Right atrium auricular region (tissue), 2 donors: Measurements from ENCODE around the gene IGF2BP3. TPM values are rescaled to one million over a fixed set of nuclear protein-coding genes. Genes with fewer than 3 reads are reported as not detected.

ENCODE experiments used
- DNase-seq: peaks from one replicate; pipeline ENCODE4 v3.0.0-alpha.2; 2019; ENCODE audit warnings: low spot score
- H3K27ac ChIP-seq, 2 donors: fragments of 200-600 bp; sonication (generic); 1 replicate in 1 of 2; 2 replicates in 1 of 2; pipeline ENCODE4 v1.5.1; 2016 to 2019
- H3K27me3 ChIP-seq, 2 donors: fragments of 200-600 bp; sonication (generic); one replicate each; pipeline versions ENCODE4 v1.5.1 to v1.6.0; 2017 to 2019
- H3K36me3 ChIP-seq: fragments of 200-600 bp; sonication (generic); one replicate; pipeline ENCODE4 v1.5.1; 2016
- H3K4me1 ChIP-seq, 2 donors: fragments of 200-600 bp; sonication (generic); one replicate each; pipeline versions ENCODE4 v1.5.1 to v1.6.0; 2017 to 2019
- H3K4me3 ChIP-seq, 2 donors: fragments of 200-600 bp; sonication (generic); 1 replicate in 1 of 2; 2 replicates in 1 of 2; pipeline ENCODE4 v1.5.1; 2017 to 2019; ENCODE audit warnings: mild to moderate bottlenecking in 1 of 2, moderate library complexity in 1 of 2
- H3K9me3 ChIP-seq, 2 donors: fragments of 200-600 bp; sonication (generic); one replicate each; pipeline ENCODE4 v1.5.1; 2019
- CTCF ChIP-seq, 2 donors: fragments of 200-600 bp; sonication (generic); IDR thresholded peaks; one replicate each; pipeline ENCODE4 v1.5.1; 2019; ENCODE audit warnings: antibody characterized with exemption in 2 of 2
- total RNA-seq, 2 donors: library from RNA; depleted of rRNA; stranded (reverse); fragments of >200 nt; gene quantifications; one replicate each; pipeline ENCODE4 v1.1.0, GENCODE V29; 2016

IGF2BP3 gene
- total RNA-seq, 2 donors from 2014 or later = not detected

DNA sequence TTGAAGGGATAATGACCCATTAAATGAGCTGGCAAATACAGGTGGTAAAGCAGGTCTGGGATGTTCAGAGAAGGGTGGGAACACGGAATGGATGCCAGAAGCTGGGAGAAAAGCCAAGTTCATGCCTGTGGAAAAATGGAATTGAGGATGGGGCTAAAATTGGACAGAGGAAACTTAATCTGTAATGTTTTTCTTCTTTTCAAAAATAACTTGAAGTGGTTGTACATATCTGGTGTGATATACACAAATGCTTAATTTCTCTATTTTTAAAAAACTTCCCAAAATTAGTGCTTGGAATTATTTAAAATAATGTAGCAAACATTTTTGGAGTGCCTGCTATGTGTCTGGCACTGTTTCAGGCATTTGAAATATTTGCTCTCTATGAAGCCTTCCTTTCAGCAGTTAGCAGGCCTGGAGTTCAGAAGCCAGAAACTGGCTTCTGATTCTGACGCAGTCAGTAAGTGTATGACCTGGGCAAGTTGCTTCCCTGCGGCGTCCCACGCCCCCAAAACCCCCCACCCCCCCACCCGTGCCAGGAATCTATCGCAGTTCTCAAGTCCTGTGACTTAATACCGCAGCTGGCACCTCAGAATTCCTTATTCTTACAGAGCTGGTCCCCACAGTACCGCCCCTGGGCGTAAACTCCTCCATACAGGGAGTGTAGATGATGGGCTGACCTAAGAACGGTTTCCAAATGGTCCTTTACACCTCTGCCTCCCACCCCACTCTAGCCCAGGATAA is 172.0 kb downstream of the IGF2BP3 start:
- H3K27ac ChIP-seq = peak overlapping the region; percentile 71 to 80
- H3K4me3 ChIP-seq = peak overlapping the region; percentile 68 to 71
- H3K4me1 ChIP-seq = peaks cover 0 to 42% of the 10 kb centered on the region in 2 donors
- H3K9me3 ChIP-seq = no peaks in the 10 kb centered on the region
- H3K36me3 ChIP-seq = peaks cover 3% of the 10 kb centered on the region
- no peak for TF ChIP-seq CTCF (IDR thresholded peaks at IDR 0.05)
- no peak for DNase-seq
- no peaks in the 10 kb centered on the region for H3K27me3 ChIP-seq

DNA sequence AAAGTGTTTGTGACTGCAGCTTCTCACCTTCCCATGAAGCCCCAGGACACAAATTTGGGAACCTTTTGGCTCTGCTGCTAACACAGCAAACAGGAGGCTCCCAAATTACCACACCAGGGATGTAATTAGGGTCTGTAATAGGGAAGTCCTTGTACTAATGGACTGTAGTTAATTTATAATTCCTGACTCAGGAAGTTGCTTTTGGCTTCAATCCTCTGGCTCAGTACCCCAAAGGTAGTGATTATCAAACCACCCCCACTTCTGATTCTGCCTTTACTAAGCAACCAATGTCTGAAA is 174.9 kb downstream of the IGF2BP3 start:
- peaks cover 0 to 17% of the 10 kb centered on the region in 2 donors for H3K4me1 ChIP-seq
- H3K27ac ChIP-seq = no peak overlapping the region
- no peak overlapping the region for H3K4me3 ChIP-seq
- no peak for TF ChIP-seq CTCF (IDR thresholded peaks at IDR 0.05)
- no peak for DNase-seq
- H3K27me3 ChIP-seq = no peaks in the 10 kb centered on the region
- no peaks in the 10 kb centered on the region for H3K9me3 ChIP-seq
- no peaks in the 10 kb centered on the region for H3K36me3 ChIP-seq

DNA sequence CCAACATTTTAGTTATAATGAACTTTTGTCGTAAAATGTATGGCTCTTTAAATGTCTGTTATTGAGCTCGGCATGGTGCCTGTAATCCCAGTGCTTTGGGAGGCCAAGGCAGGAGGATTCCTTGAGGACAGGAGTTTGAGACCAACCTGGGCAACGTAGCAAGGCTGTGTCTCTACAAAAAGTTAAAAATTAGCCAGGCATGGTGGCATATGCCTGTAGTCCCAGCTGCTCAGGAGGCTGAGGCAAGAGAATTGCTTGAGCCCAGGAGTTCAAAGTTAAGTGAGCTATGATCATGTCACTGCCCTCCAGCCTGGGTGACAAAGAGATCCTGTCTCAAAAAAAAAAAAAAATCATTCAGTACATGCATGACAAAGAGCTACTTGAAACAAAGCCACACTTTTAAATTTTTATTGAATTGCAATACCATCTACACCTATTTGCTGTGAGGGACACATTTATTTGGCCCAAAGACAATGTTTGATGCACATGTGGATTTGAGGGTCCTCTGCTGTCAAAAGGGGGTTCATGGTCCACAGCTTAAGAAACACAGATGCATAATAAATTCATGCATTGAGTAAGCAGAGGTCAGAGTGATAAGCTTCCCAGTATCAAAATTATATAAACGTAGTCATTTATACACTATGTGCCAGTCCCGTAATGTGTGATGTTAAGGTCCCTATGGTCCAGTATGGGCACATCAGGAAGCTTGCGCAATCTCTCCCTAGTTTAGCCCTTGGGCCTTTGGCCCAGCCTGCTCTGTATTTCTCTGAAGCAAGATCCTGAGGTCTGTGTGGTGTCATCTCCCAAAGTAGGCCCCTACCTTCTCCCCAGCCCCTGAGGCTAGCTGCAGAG is 175.5 kb downstream of the IGF2BP3 start:
- no peak for DNase-seq
- no peaks in the 10 kb centered on the region for H3K27me3 ChIP-seq
- H3K4me3 ChIP-seq = no peak overlapping the region
- no peaks in the 10 kb centered on the region for H3K9me3 ChIP-seq
- H3K27ac ChIP-seq = no peak overlapping the region
- peaks cover 0 to 11% of the 10 kb centered on the region in 2 donors for H3K4me1 ChIP-seq
- H3K36me3 ChIP-seq = no peaks in the 10 kb centered on the region
- TF ChIP-seq CTCF (IDR thresholded peaks at IDR 0.05) = no peak

- Histone ChIP-seq H3K27me3 (no peaks in the 10 kb centered on the region), H3K4me1 (peaks cover 0 to 7% of the 10 kb centered on the region in 2 donors), H3K27ac (no peak overlapping the region), H3K9me3 (no peaks in the 10 kb centered on the region), H3K4me3 (no peak overlapping the region), H3K36me3 (no peaks in the 10 kb centered on the region)
- DNase-seq = no peak
- no peak for TF ChIP-seq CTCF (IDR thresholded peaks at IDR 0.05)
These were observed 176.7 kb downstream of the IGF2BP3 start for GRCh38 chr7:23293500-23294073.

DNA sequence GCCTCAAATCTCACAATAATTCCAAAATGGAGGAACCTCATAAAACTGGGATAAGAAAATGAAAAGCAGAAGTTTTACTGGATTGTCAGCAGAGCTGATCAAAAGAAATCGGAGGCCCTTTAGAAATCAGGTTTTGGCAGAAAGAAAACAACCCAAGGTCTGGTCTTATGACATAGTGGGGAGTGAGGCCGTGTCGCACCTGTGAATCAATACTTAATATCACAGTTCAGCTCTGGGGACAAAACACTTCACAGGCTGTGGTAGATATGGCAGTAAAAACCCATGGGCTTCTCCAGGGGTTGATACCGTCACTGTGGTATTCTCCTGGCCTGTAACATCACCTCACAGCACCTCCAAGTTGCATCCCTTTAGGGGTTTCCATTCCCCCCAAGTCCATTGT is 177.7 kb downstream of the IGF2BP3 start:
- no peaks in the 10 kb centered on the region for H3K36me3 ChIP-seq
- no peaks in the 10 kb centered on the region for H3K4me1 ChIP-seq
- DNase-seq = no peak
- TF ChIP-seq CTCF (IDR thresholded peaks at IDR 0.05) = no peak
- H3K4me3 ChIP-seq = no peak overlapping the region
- H3K27me3 ChIP-seq = no peaks in the 10 kb centered on the region
- no peak overlapping the region for H3K27ac ChIP-seq
- H3K9me3 ChIP-seq = no peaks in the 10 kb centered on the region
